GM19328 (cell line): ENCODE measurements around the gene SP7.
"Not testable (repeated sequence)": the region's sequence is repeated elsewhere in the genome, so short reads cannot be mapped to it uniquely, and the experiment has no call there.

Experiments used
- ATAC-seq: cut with Tn5 transposase; IDR thresholded peaks from one replicate; pipeline ENCODE4 v1.9.1; 2021; ENCODE audit warnings: mild to moderate bottlenecking, moderate library complexity; ENCODE audit not compliant: unreplicated experiment

Gene SP7

GRCh38 chr12:53336181-53336681 lies at the start of gene SP7:
SP7 (minus strand) TSS chr12:53336354; CDS start chr12:53335646, 708 bp downstream.
- ATAC-seq = no peak

GRCh38 chr12:53383258-53383657 lies 47.1 kb upstream of the SP7 start:
- ATAC-seq = no peak

- no peak for ATAC-seq
Measured at GRCh38 chr12:53381731-53382630, 45.8 kb upstream of the SP7 start.

GRCh38 chr12:53380794-53381730 lies 44.9 kb upstream of the SP7 start:
- ATAC-seq = no peak

GRCh38 chr12:53380104-53380793 lies 44.1 kb upstream of the SP7 start, which contains the start of gene SP1:
SP1 (plus strand) TSS chr12:53380176; CDS start chr12:53380292, 116 bp downstream.
- peak; percentile 39 for ATAC-seq

- peak; percentile 65 for ATAC-seq
Measured at GRCh38 chr12:53379389-53380103, 43.4 kb upstream of the SP7 start.

- ATAC-seq = no peak
Measured at GRCh38 chr12:53378724-53379388, 42.7 kb upstream of the SP7 start.

GRCh38 chr12:53378222-53378621 lies 42.1 kb upstream of the SP7 start:
- ATAC-seq = no peak

GRCh38 chr12:53376747-53377146 lies 40.6 kb upstream of the SP7 start:
- ATAC-seq = no peak

GRCh38 chr12:53374277-53374676 lies 38.1 kb upstream of the SP7 start:
- ATAC-seq = not testable (repeated sequence)

GRCh38 chr12:53373554-53374133 lies 37.5 kb upstream of the SP7 start:
- ATAC-seq = not testable (repeated sequence)

GRCh38 chr12:53365245-53365904 lies 29.2 kb upstream of the SP7 start:
- ATAC-seq = no peak

- not testable (repeated sequence) for ATAC-seq
Measured at GRCh38 chr12:53361638-53362037, 25.5 kb upstream of the SP7 start.

GRCh38 chr12:53358836-53359419 lies 22.8 kb upstream of the SP7 start:
- no peak for ATAC-seq

- ATAC-seq = no peak
Measured at GRCh38 chr12:53355121-53355520, 19.0 kb upstream of the SP7 start.

- no peak for ATAC-seq
Measured at GRCh38 chr12:53353257-53353655, 17.1 kb upstream of the SP7 start.

GRCh38 chr12:53352331-53353256 lies 16.4 kb upstream of the SP7 start:
- ATAC-seq = peak; percentile 62
